Loucy (cell line): Measurements from ENCODE around the gene SPTBN2.

Source experiments
- H2AFZ ChIP-seq: fragments of 200-600 bp; sonication (generic); 2 replicates; pipeline ENCODE4 v1.6.0; 2016; ENCODE audit warnings: antibody characterized with exemption, mild to moderate bottlenecking, low read length, moderate library complexity
- H3F3A ChIP-seq: fragments of 200-600 bp; 2 replicates; pipeline ENCODE4 v1.6.0; 2016; ENCODE audit warnings: antibody characterized with exemption, low read depth, mild to moderate bottlenecking
- H3K27me3 ChIP-seq: fragments of 200-600 bp; sonication (generic); 2 replicates; pipeline ENCODE4 v1.6.1; 2014; ENCODE audit warnings: low read length, mild to moderate bottlenecking; ENCODE audit not compliant: insufficient read depth, poor library complexity, severe bottlenecking
- H3K36me3 ChIP-seq: fragments of 200-600 bp; sonication (generic); 2 replicates; pipeline ENCODE4 v1.6.1; 2016; ENCODE audit warnings: low read length; ENCODE audit not compliant: insufficient read depth
- H3K4me1 ChIP-seq: fragments of 200-600 bp; sonication (generic); 2 replicates; pipeline ENCODE4 v1.5.1; 2014; ENCODE audit warnings: low read length, mild to moderate bottlenecking; ENCODE audit not compliant: insufficient read depth, poor library complexity, severe bottlenecking
- H3K4me2 ChIP-seq: fragments of 200-600 bp; sonication (generic); 2 replicates; pipeline ENCODE4 v1.6.0; 2014; ENCODE audit warnings: antibody characterized with exemption, low read length, low read depth, mild to moderate bottlenecking; ENCODE audit not compliant: poor library complexity, severe bottlenecking
- H3K4me3 ChIP-seq: fragments of 200-600 bp; sonication (generic); 2 replicates; pipeline ENCODE4 v1.5.1; 2014; ENCODE audit warnings: low read length, mild to moderate bottlenecking, mixed read lengths; ENCODE audit not compliant: poor library complexity, severe bottlenecking
- H3K79me2 ChIP-seq: fragments of 200-600 bp; sonication (generic); 2 replicates; pipeline ENCODE4 v1.6.1; 2014; ENCODE audit warnings: low read length; ENCODE audit not compliant: insufficient read depth
- H3K9ac ChIP-seq: fragments of 200-600 bp; sonication (generic); 2 replicates; pipeline ENCODE4 v1.6.0; 2014; ENCODE audit warnings: mild to moderate bottlenecking, low read depth, low read length, moderate library complexity; ENCODE audit not compliant: poor library complexity, severe bottlenecking
- H3K9me2 ChIP-seq: fragments of 200-600 bp; sonication (generic); replicated peaks from 2 replicates; pipeline ENCODE4 v1.6.1; 2016; ENCODE audit warnings: low read depth, low read length, mixed read lengths
- H3K9me3 ChIP-seq: fragments of 200-600 bp; sonication (generic); 2 replicates; pipeline ENCODE4 v1.6.1; 2014; ENCODE audit warnings: mild to moderate bottlenecking, antibody characterized with exemption, low read length, low read depth; ENCODE audit not compliant: insufficient read depth
- H4K20me1 ChIP-seq: fragments of 200-600 bp; sonication (generic); 2 replicates; pipeline ENCODE4 v1.6.0; 2014; ENCODE audit warnings: antibody characterized with exemption, low read length, mild to moderate bottlenecking; ENCODE audit not compliant: insufficient read depth, poor library complexity, severe bottlenecking
- EZH2phosphoT487 ChIP-seq: fragments of 200-600 bp; IDR thresholded peaks from 2 replicates; pipeline ENCODE4 v1.6.1; 2018; ENCODE audit warnings: antibody characterized with exemption, mild to moderate bottlenecking, moderate library complexity, borderline replicate concordance
- TF ChIP-seq, protein P1 (sequence below): fragments of 200-600 bp; sonication (generic); conservative IDR thresholded peaks from 2 replicates; pipeline ENCODE4 v1.5.1; 2014; ENCODE audit warnings: mild to moderate bottlenecking, antibody characterized with exemption, low read length

SPTBN2 gene

DNA sequence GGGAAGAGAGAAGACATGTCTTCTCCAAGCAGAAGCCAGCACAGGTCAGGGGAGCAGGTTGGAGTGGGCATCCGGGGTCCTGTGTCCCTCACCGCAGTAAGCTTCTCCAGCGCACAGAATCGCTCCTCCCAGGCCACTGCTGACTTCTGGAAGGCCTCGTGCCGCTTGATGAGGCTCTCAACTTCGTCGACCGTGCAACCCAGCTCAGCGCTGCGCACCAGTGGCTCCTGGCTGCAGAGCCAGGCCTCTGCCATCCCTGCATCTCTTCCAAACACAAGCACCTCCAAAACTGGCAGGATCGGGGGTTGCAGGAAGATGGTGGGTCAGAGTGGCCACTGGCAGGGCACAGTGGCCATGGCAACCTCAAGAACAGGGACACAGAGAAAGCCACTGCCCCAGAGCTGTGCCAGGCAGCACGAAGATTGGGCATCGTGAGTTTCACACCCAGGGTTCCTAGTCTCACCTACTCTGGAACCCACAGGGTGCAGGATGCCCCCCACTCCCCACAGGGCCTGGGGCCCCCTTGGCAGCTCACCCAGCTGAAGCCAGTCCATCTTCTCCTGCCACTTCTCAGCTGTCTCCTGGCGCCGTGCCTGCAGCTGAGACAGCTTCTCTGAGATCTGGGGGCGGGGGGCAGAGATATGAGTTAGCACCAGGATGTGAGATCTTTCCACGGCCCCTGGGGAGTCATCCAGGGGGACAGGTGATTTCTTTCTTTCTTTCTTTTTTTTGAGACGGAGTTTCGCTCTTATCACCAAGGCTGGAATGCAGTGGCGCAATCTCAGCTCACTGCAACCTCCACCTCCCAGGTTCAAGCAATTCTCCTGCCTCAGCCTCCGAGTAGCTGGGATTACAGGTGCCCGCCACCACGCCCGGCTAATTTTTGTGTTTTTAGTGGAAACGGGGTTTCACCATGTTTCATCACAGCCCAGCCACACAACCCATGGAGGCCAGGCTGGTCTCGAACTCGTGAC is 40.2 kb downstream of the SPTBN2 start:
- H3K9ac ChIP-seq: no peak overlapping the region
- H3K36me3 ChIP-seq: no peaks in the 10 kb centered on the region; the same call in 1 of the 2 replicates
- H3K27me3 ChIP-seq: no peaks in the 10 kb centered on the region
- H3K9me2 ChIP-seq: no peaks in the 10 kb centered on the region
- no peaks in the 10 kb centered on the region for H3K79me2 ChIP-seq
- H3F3A ChIP-seq: no peaks in the 10 kb centered on the region
- H4K20me1 ChIP-seq: no peaks in the 10 kb centered on the region
- H3K4me1 ChIP-seq: no peaks in the 10 kb centered on the region
- TF ChIP-seq EZH2phosphoT487: no peak
- TF ChIP-seq, protein P1, sequence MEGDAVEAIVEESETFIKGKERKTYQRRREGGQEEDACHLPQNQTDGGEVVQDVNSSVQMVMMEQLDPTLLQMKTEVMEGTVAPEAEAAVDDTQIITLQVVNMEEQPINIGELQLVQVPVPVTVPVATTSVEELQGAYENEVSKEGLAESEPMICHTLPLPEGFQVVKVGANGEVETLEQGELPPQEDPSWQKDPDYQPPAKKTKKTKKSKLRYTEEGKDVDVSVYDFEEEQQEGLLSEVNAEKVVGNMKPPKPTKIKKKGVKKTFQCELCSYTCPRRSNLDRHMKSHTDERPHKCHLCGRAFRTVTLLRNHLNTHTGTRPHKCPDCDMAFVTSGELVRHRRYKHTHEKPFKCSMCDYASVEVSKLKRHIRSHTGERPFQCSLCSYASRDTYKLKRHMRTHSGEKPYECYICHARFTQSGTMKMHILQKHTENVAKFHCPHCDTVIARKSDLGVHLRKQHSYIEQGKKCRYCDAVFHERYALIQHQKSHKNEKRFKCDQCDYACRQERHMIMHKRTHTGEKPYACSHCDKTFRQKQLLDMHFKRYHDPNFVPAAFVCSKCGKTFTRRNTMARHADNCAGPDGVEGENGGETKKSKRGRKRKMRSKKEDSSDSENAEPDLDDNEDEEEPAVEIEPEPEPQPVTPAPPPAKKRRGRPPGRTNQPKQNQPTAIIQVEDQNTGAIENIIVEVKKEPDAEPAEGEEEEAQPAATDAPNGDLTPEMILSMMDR: no peak
- H3K4me3 ChIP-seq: no peak overlapping the region
- H3K9me3 ChIP-seq: no peaks in the 10 kb centered on the region
- no peak overlapping the region for H2AFZ ChIP-seq
- H3K4me2 ChIP-seq: no peak overlapping the region

DNA sequence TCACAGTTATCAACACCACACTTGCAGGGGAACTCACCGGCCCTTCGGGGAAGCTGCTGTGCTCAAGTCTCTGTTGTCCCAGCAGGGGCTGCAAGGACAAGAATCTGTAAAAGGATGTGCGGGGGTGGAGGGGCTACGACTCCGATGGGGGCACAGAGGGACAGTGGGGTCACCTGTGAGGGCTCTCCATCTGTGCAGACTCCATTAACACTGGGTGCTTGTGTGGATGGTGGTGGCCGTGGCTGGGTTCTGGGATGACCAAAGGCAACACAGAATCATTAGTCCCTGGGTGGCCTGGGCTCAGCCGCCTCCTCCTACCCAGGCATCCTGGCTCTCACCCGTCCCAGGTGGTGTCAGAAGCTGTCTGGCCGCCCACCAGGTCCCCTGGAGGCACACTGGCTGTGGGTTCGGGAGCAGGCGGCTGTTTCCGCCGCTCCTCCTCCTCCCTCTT is 41.2 kb downstream of the SPTBN2 start:
- Histone ChIP-seq H3K4me1 (no peaks in the 10 kb centered on the region), H3K9me2 (no peaks in the 10 kb centered on the region), H3K9me3 (no peaks in the 10 kb centered on the region), H3K4me2 (no peak overlapping the region), H3K9ac (no peak overlapping the region), H3K4me3 (no peak overlapping the region), H3K36me3 (no peaks in the 10 kb centered on the region; the same call in 1 of the 2 replicates), H3K27me3 (no peaks in the 10 kb centered on the region), H2AFZ (no peak overlapping the region), H3K79me2 (no peaks in the 10 kb centered on the region), H4K20me1 (no peaks in the 10 kb centered on the region), H3F3A (no peaks in the 10 kb centered on the region)
- TF ChIP-seq EZH2phosphoT487: no peak
- TF ChIP-seq, protein P1: no peak

DNA sequence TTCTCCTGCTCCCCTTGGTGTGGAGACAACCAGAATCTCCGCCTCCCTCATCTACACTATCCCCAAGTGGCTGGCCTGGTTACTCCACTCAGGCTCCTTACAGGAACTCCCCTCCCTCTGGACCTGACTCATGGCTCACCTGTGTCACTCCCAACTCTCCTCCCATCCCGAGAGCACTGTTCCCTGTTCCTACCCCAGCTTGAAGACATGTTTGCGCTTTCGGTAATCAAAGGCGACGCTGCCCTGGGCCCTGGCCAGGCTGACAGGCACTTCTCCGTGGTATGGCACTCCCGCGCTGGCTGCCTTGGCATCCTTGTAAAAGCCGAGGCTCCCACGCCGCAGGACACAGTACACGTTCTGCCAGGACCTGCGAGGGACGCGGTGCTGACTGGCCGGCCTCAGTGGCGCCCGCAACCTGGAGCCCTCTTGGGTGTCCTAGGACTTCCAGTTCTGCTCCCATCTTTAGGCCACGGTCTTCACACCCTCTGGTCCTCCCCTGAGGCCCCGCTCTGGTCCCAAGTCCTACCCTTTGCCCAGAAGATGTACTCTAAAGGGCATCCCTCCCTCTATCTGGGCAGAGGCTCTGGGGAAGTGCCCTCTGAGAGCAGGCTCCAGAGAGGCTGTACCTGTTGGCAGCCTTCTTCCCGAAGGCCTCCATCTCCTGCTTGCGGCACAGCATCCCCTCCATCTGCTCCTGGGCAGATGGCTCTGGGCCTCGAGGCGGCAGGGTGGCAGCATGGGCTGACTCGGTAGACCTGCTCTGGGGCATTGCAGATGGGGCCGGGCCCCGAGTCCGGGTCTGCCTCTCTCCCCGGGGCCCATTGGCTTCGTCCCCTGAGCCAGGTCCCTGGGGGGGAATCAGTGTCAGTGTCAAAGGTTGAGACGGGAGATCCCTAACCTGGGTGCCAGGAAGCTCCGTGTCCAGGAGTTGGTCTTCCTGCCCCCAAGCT is 41.9 kb downstream of the SPTBN2 start:
- Histone ChIP-seq H3F3A (no peaks in the 10 kb centered on the region), H2AFZ (no peak overlapping the region), H3K9ac (no peak overlapping the region), H3K79me2 (no peaks in the 10 kb centered on the region), H3K9me2 (no peaks in the 10 kb centered on the region), H3K4me1 (no peaks in the 10 kb centered on the region), H3K4me2 (no peak overlapping the region), H4K20me1 (no peaks in the 10 kb centered on the region), H3K27me3 (no peaks in the 10 kb centered on the region), H3K9me3 (no peaks in the 10 kb centered on the region), H3K4me3 (no peak overlapping the region), H3K36me3 (no peaks in the 10 kb centered on the region; the same call in 1 of the 2 replicates)
- TF ChIP-seq, protein P1: no peak
- no peak for TF ChIP-seq EZH2phosphoT487
